ENCODE results near the gene BIN1.

GRCh38 chr2:127006962-127007361 is 100.0 kb downstream of the BIN1 start:
- TF ChIP-seq CTCF (IDR thresholded peaks at IDR 0.05; ENCODE audit: borderline replicate concordance, extremely low read depth, low read length, poor library complexity, severe bottlenecking) (no peak), EZH2 (IDR thresholded peaks at IDR 0.05; ENCODE audit: borderline replicate concordance, low read depth, low read length, severe bottlenecking) (no peak)

All from DND-41 (cell line).